ENCODE results near the gene VAC14.

Gene VAC14

GRCh38 chr16:70764632-70765031, 36.3 kb downstream of the VAC14 start:
- no peak for DNase-seq (ENCODE audit: low spot score)

- DNase-seq (ENCODE audit: low spot score): no peak
Observed at GRCh38 chr16:70760221-70760620, 40.7 kb downstream of the VAC14 start.

- no peak for DNase-seq (ENCODE audit: low spot score)
Observed at GRCh38 chr16:70759666-70760065, 41.3 kb downstream of the VAC14 start.

- DNase-seq (ENCODE audit: low spot score): no peak
Observed at GRCh38 chr16:70758786-70759185, 42.2 kb downstream of the VAC14 start.

GRCh38 chr16:70757183-70757582, 43.8 kb downstream of the VAC14 start:
- DNase-seq (ENCODE audit: low spot score): no peak

GRCh38 chr16:70756071-70756470, 44.9 kb downstream of the VAC14 start:
- DNase-seq (ENCODE audit: low spot score): no peak

GRCh38 chr16:70754851-70755600, 45.9 kb downstream of the VAC14 start:
- no peak for DNase-seq (ENCODE audit: low spot score)

- DNase-seq (ENCODE audit: low spot score): no peak
Observed at GRCh38 chr16:70754371-70754770, 46.6 kb downstream of the VAC14 start.

- no peak for DNase-seq (ENCODE audit: low spot score)
Observed at GRCh38 chr16:70753694-70754325, 47.1 kb downstream of the VAC14 start.

GRCh38 chr16:70753228-70753627, 47.7 kb downstream of the VAC14 start:
- DNase-seq (ENCODE audit: low spot score): no peak

GRCh38 chr16:70752426-70752825, 48.5 kb downstream of the VAC14 start:
- DNase-seq (ENCODE audit: low spot score): no peak

- no peak for DNase-seq (ENCODE audit: low spot score)
Observed at GRCh38 chr16:70751593-70751992, 49.4 kb downstream of the VAC14 start.

- no peak for DNase-seq (ENCODE audit: low spot score)
Observed at GRCh38 chr16:70750893-70751467, 50.0 kb downstream of the VAC14 start.

GRCh38 chr16:70749681-70750601, 51.0 kb downstream of the VAC14 start:
- no peak for DNase-seq (ENCODE audit: low spot score)

- DNase-seq (ENCODE audit: low spot score): no peak
Observed at GRCh38 chr16:70749006-70749678, 51.8 kb downstream of the VAC14 start.

GRCh38 chr16:70747703-70748631, 53.0 kb downstream of the VAC14 start:
- no peak for DNase-seq (ENCODE audit: low spot score)

GRCh38 chr16:70746708-70747424, 54.1 kb downstream of the VAC14 start:
- no peak for DNase-seq (ENCODE audit: low spot score)

- no peak for DNase-seq (ENCODE audit: low spot score)
Observed at GRCh38 chr16:70746040-70746707, 54.8 kb downstream of the VAC14 start.

GRCh38 chr16:70745536-70746025, 55.4 kb downstream of the VAC14 start:
- no peak for DNase-seq (ENCODE audit: low spot score)
